Activated naive CD4-positive, alpha-beta T cell (primary cell): ENCODE data around the gene CSF1R.

ENCODE experiments used
- DNase-seq, 4 experiments: peaks; one replicate each; lab custom pipeline; 2025; lab: John Stamatoyannopoulos, UW

The CSF1R gene

GRCh38 chr5:150023136-150023535 lies 63.2 kb downstream of the CSF1R start:
- DNase-seq, result no peak

GRCh38 chr5:150022681-150023080 lies 63.7 kb downstream of the CSF1R start:
- DNase-seq, result no peak

- DNase-seq, result no peak
Observed at GRCh38 chr5:150022158-150022531, 64.2 kb downstream of the CSF1R start.

GRCh38 chr5:150021491-150022157 lies 64.7 kb downstream of the CSF1R start:
- no peak for DNase-seq

GRCh38 chr5:150020249-150020648 lies 66.1 kb downstream of the CSF1R start:
- DNase-seq, result no peak

GRCh38 chr5:150017226-150018005 lies 68.9 kb downstream of the CSF1R start:
- DNase-seq, result no peak

- no peak for DNase-seq
Observed at GRCh38 chr5:150016537-150016936, 69.8 kb downstream of the CSF1R start.

GRCh38 chr5:150015415-150015814 lies 70.9 kb downstream of the CSF1R start:
- DNase-seq, result no peak

- DNase-seq, result no peak
Observed at GRCh38 chr5:150014456-150014855, 71.9 kb downstream of the CSF1R start.

GRCh38 chr5:150013931-150014330 lies 72.4 kb downstream of the CSF1R start:
- no peak for DNase-seq

- DNase-seq, result no peak
Observed at GRCh38 chr5:150009671-150010387, 76.5 kb downstream of the CSF1R start.

- DNase-seq, result no peak
Observed at GRCh38 chr5:150007050-150007449, 79.3 kb downstream of the CSF1R start.

- DNase-seq, result no peak
Observed at GRCh38 chr5:150006318-150006717, 80.0 kb downstream of the CSF1R start.
